ENCODE results near the gene MC2R.

MC2R gene

GRCh38 chr18:13915391-13915790 is at the start of gene MC2R:
Gene MC2R, minus strand, starts transcription at chr18:13915536. Its CDS starts 30,018 bp downstream, at chr18:13885518.
- DNase-seq (ENCODE audit: low spot score): no peak

GRCh38 chr18:13945811-13946210 is 30.5 kb upstream of the MC2R start:
- no peak for DNase-seq (ENCODE audit: low spot score)

- DNase-seq (ENCODE audit: low spot score): no peak
Observed at GRCh38 chr18:13943338-13943737, 28.0 kb upstream of the MC2R start.

GRCh38 chr18:13940326-13940725 is 25.0 kb upstream of the MC2R start:
- no peak for DNase-seq (ENCODE audit: low spot score)

GRCh38 chr18:13934676-13935075 is 19.3 kb upstream of the MC2R start:
- no peak for DNase-seq (ENCODE audit: low spot score)

GRCh38 chr18:13934058-13934457 is 18.7 kb upstream of the MC2R start:
- no peak for DNase-seq (ENCODE audit: low spot score)

GRCh38 chr18:13932285-13933025 is 17.1 kb upstream of the MC2R start:
- DNase-seq (ENCODE audit: low spot score): no peak

GRCh38 chr18:13930964-13931363 is 15.6 kb upstream of the MC2R start:
- DNase-seq (ENCODE audit: low spot score): no peak

GRCh38 chr18:13923221-13923620 is 7.9 kb upstream of the MC2R start:
- no peak for DNase-seq (ENCODE audit: low spot score)

- no peak for DNase-seq (ENCODE audit: low spot score)
Observed at GRCh38 chr18:13918898-13919297, 3.6 kb upstream of the MC2R start.

GRCh38 chr18:13917401-13917800 is 2.1 kb upstream of the MC2R start:
- no peak for DNase-seq (ENCODE audit: low spot score)

GRCh38 chr18:13916559-13916958 is 1.2 kb upstream of the MC2R start:
- DNase-seq (ENCODE audit: low spot score): no peak

GRCh38 chr18:13915995-13916431 is 677 bp upstream of the MC2R start:
- no peak for DNase-seq (ENCODE audit: low spot score)

GRCh38 chr18:13914756-13915155 is 580 bp downstream of the MC2R start:
- no peak for DNase-seq (ENCODE audit: low spot score)

- no peak for DNase-seq (ENCODE audit: low spot score)
Observed at GRCh38 chr18:13914170-13914569, 1.2 kb downstream of the MC2R start.

- no peak for DNase-seq (ENCODE audit: low spot score)
Observed at GRCh38 chr18:13913205-13913604, 2.1 kb downstream of the MC2R start.

- DNase-seq (ENCODE audit: low spot score): no peak
Observed at GRCh38 chr18:13912601-13913000, 2.7 kb downstream of the MC2R start.

GRCh38 chr18:13910986-13911385 is 4.3 kb downstream of the MC2R start:
- no peak for DNase-seq (ENCODE audit: low spot score)

GRCh38 chr18:13910501-13910900 is 4.8 kb downstream of the MC2R start:
- DNase-seq (ENCODE audit: low spot score): no peak

- DNase-seq (ENCODE audit: low spot score): no peak
Observed at GRCh38 chr18:13909141-13909940, 6.0 kb downstream of the MC2R start.

GRCh38 chr18:13900633-13901032 is 14.7 kb downstream of the MC2R start:
- DNase-seq (ENCODE audit: low spot score): no peak

GRCh38 chr18:13895505-13896033 is 19.8 kb downstream of the MC2R start:
- no peak for DNase-seq (ENCODE audit: low spot score)

GRCh38 chr18:13894531-13894930 is 20.8 kb downstream of the MC2R start:
- DNase-seq (ENCODE audit: low spot score): no peak
